Cardiac fibroblast (primary cell): ENCODE measurements around the gene LY6G5C.
A peak's percentile ranks its signal among the peaks of the same experiment; 100 is the strongest.

Source experiments
- DNase-seq, 2 donors: peaks; one replicate each; pipeline versions ENCODE4 v3.0.0 to v3.0.0-alpha.2; 2010; ENCODE audit warnings: low read depth in 2 of 2
- H3K4me3 ChIP-seq, 2 donors: replicated peaks in 1 of 2; 1 replicate in 1 of 2; 2 replicates in 1 of 2; pipeline ENCODE4 v1.5.1; 2011; ENCODE audit warnings: low read depth in 2 of 2, low read length in 2 of 2, mild to moderate bottlenecking in 2 of 2, moderate library complexity in 1 of 2
- TF ChIP-seq, protein P1 (sequence below): IDR thresholded peaks from one replicate; pipeline ENCODE4 v1.5.1; 2011; ENCODE audit warnings: low read depth, mild to moderate bottlenecking, low read length, inconsistent platforms

The LY6G5C gene

DNA sequence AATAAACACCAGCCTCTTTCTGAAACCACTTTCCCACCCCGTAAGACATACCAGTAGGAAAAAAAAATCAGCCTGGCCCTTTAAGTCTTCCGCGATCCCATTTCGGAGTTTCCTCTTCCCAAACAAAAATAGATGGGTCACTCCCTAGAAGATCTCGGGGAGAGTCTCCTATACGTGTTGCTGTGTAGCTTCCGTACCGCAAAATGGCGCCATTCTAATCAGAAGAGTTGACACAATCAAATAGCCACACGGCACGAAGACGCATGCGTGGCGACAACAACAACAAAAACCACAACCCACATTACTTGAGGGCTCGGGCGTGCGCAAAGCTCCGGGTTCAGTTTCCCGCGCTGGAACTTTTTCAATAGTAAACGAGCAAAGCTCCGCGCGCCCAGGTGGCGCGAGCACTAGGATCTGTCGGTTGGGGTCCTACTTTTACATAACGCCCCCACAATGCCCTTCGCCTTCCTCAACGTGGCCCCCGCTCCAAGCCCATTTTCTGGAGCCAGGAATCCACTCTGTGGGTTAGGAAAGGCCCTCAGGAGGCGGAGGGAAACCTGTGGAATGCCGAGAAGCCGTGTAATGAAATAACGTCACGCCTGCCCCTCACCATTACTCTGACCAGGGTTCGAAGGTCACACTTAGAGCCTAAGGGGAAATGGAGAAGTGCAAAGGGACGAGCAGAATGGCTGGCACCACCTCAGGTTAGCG is 15.9 kb downstream of the LY6G5C start, which contains the start of gene GPANK1:
GPANK1 (minus strand) TSS at position 208 of the 711 bp plus-strand sequence. CDS start 519 bp downstream, outside the sequence.
- H3K4me3 ChIP-seq: peak within 1 kb of the TSS; percentile 92 to 98
- TF ChIP-seq, protein P1, sequence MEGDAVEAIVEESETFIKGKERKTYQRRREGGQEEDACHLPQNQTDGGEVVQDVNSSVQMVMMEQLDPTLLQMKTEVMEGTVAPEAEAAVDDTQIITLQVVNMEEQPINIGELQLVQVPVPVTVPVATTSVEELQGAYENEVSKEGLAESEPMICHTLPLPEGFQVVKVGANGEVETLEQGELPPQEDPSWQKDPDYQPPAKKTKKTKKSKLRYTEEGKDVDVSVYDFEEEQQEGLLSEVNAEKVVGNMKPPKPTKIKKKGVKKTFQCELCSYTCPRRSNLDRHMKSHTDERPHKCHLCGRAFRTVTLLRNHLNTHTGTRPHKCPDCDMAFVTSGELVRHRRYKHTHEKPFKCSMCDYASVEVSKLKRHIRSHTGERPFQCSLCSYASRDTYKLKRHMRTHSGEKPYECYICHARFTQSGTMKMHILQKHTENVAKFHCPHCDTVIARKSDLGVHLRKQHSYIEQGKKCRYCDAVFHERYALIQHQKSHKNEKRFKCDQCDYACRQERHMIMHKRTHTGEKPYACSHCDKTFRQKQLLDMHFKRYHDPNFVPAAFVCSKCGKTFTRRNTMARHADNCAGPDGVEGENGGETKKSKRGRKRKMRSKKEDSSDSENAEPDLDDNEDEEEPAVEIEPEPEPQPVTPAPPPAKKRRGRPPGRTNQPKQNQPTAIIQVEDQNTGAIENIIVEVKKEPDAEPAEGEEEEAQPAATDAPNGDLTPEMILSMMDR: no peak
- DNase-seq: peak; percentile 96 to 97

- peak; percentile 73 to 82 for DNase-seq
- peak overlapping the region; percentile 92 to 98 for H3K4me3 ChIP-seq
- TF ChIP-seq, protein P1: peak; percentile 5
Observed at GRCh38 chr6:31663961-31664789, 16.7 kb downstream of the LY6G5C start.

GRCh38 chr6:31663126-31663960 is 17.5 kb downstream of the LY6G5C start:
- H3K4me3 ChIP-seq: peak overlapping the region; percentile 92 to 98
- TF ChIP-seq, protein P1: no peak
- DNase-seq: peak in 1 of 2 donors; percentile 73

DNA sequence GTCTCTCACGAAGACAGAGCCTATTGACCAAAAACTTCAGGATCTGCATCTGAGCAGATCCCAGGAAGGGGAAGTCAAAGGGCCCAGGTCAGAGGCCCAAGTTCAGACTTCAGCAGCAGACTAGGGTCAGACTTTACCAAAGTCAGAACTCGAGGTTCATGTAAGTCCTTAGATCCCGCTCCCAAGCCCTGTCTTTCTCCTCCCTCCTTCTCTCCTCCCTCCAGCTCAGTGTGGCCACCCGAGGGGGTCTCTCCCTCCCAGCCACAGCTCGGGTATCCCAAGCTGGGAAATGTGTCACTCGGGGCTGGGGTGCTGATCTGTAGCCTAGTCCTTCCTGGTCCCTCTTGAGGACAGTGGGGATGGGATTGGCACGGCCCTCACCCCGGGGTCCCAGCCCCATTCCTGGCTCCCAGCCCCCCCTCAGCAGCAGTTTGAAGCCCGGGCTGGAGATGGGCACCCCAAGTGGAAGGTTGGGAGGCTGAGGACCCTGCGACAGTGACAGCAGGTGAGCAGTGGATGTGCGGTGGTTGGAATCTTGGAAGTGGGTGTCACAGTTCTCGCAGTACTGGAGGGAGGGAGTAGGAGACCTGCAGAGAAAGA is 18.6 kb downstream of the LY6G5C start:
- no peak for DNase-seq
- no peak overlapping the region for H3K4me3 ChIP-seq
- TF ChIP-seq, protein P1: no peak

DNA sequence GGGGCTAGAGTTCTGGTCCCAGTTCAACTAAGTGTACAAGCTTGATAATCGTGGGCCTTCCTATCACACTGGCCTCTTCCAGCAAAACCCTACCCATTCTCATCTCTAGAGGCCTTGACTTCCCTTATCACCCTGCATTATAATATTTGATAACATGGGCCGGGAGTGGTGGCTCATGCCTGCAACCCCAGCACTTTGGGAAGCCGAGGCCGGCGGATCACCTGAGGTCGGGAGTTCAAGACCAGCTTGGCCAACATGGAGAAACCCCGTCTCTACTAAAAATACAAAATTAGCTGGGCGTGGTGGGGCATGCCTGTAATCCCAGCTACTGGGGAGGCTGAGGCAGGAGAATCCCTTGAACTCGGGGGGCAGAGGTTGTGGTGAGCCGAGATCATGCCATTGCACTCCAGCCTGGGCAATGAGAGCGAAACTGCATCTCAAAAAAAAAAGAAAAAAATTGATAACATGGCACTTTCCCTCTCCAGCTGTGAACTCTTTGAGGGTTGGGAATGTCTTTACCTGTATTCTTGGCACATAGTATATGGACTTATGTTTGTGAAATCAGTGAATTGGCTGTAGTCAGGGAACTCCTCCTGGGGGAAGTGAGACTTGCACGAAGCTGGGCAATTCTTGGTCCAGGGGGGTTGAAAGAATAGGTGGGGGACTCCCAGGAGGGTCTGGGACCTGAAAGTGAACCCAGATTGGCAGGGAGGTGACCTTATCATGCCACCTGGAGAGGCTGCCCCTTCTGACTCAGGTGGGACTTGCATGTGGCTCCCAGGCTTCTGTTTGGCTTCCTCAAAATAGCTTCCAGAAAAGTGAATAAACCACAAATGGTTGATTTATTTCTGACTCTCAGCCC is 19.4 kb downstream of the LY6G5C start:
- TF ChIP-seq, protein P1: no peak
- DNase-seq: no peak
- H3K4me3 ChIP-seq: no peak overlapping the region
